ENCODE data around the gene TCP11L1. TPM values are rescaled to one million over a fixed set of nuclear protein-coding genes. Genes with fewer than 3 reads are reported as not detected.
"Not testable (repeated sequence)": the region's sequence is repeated elsewhere in the genome, so short reads cannot be mapped to it uniquely, and the experiment has no call there.

TCP11L1 gene
- total RNA-seq, 4 donors from 2014 or later = 45.9 to 122 (median 61.8) TPM

GRCh38 chr11:33109294-33109895, 70.0 kb downstream of the TCP11L1 start:
- H3K36me3 ChIP-seq = peaks cover 0 to 27% (median under 1%) of the 10 kb centered on the region in 3 donors
- no peak for TF ChIP-seq POLR2A (IDR thresholded peaks at IDR 0.05)
- TF ChIP-seq CTCF (IDR thresholded peaks at IDR 0.05) = no peak
- no peak for TF ChIP-seq EP300 (IDR thresholded peaks at IDR 0.05)
- H3K4me3 ChIP-seq = no peak overlapping the region
- DNase-seq (ENCODE audit: low spot score in 2 of 2) = no peak
- no peaks in the 10 kb centered on the region for H3K4me1 ChIP-seq
- no peaks in the 10 kb centered on the region for H3K9me3 ChIP-seq
- no peak overlapping the region for H3K27ac ChIP-seq
- H3K27me3 ChIP-seq = no peaks in the 10 kb centered on the region

GRCh38 chr11:33110083-33110482, 70.7 kb downstream of the TCP11L1 start:
- H3K36me3 ChIP-seq = peaks cover 0 to 20% (median 0%) of the 10 kb centered on the region in 3 donors
- H3K27me3 ChIP-seq = no peaks in the 10 kb centered on the region
- TF ChIP-seq CTCF (IDR thresholded peaks at IDR 0.05) = no peak
- no peaks in the 10 kb centered on the region for H3K4me1 ChIP-seq
- H3K9me3 ChIP-seq = no peaks in the 10 kb centered on the region
- no peak for DNase-seq (ENCODE audit: low spot score in 2 of 2)
- H3K4me3 ChIP-seq = no peak overlapping the region
- 59 to 76% methylated on average over 1 of the region's 1 CpG for WGBS, 2 donors
- no peak overlapping the region for H3K27ac ChIP-seq

- Histone ChIP-seq H3K27ac (no peak overlapping the region), H3K36me3 (no peaks in the 10 kb centered on the region), H3K4me3 (no peak overlapping the region), H3K4me1 (no peaks in the 10 kb centered on the region), H3K27me3 (no peaks in the 10 kb centered on the region), H3K9me3 (no peaks in the 10 kb centered on the region)
- no peak for DNase-seq (ENCODE audit: low spot score in 2 of 2)
- no peak for TF ChIP-seq POLR2A (IDR thresholded peaks at IDR 0.05)
- TF ChIP-seq EP300 (IDR thresholded peaks at IDR 0.05) = no peak
These were observed 77.2 kb downstream of the TCP11L1 start for GRCh38 chr11:33116535-33116934.

GRCh38 chr11:33122696-33123095, 83.3 kb downstream of the TCP11L1 start:
- peaks cover 0 to 14% (median 0%) of the 10 kb centered on the region in 3 donors for H3K36me3 ChIP-seq
- not testable (repeated sequence) for H3K27ac ChIP-seq; H3K9me3 ChIP-seq; DNase-seq (ENCODE audit: low spot score in 2 of 2); H3K27me3 ChIP-seq; H3K4me1 ChIP-seq; H3K4me3 ChIP-seq
- 100% methylated on average over 1 of the region's 1 CpG for WGBS, 2 donors

Small RNAs within 50 kb of the gene (small RNA-seq; reads per million reads assigned to genes)
- not detected for gene RF00019

Other genes starting within 250 kb of the TCP11L1 start
- 1 to 10 TPM in 1 of 4 donors, under 1 TPM in 3; 0.21 to 3.3 (median 0.59) TPM for gene CCDC73, start 244.9 kb upstream of the TCP11L1 start, total RNA-seq
- gene PRRG4, start 209.6 kb upstream of the TCP11L1 start, total RNA-seq = 10 to 100 TPM; 15.0 to 30.8 (median 28.3) TPM
- gene QSER1, start 146.8 kb upstream of the TCP11L1 start, total RNA-seq = 10 to 100 TPM; 35.1 to 45.4 (median 36.2) TPM
- 10 to 100 TPM in 1 of 4 donors, 1 to 10 TPM in 3; 6.9 to 12.2 (median 9.1) TPM for gene DEPDC7, start 23.7 kb upstream of the TCP11L1 start, total RNA-seq
- gene CSTF3, start 121.9 kb downstream of the TCP11L1 start, total RNA-seq = 10 to 100 TPM in 3 of 4 donors, 1 to 10 TPM in 1; 8.0 to 21.0 (median 12.5) TPM
- 100 to 1,000 TPM; 212 to 302 (median 246) TPM for gene HIPK3, start 217.8 kb downstream of the TCP11L1 start, total RNA-seq

All from tibial nerve (tissue), 4 donors.